ENCODE measurements around the gene ADGRG3.

DNA sequence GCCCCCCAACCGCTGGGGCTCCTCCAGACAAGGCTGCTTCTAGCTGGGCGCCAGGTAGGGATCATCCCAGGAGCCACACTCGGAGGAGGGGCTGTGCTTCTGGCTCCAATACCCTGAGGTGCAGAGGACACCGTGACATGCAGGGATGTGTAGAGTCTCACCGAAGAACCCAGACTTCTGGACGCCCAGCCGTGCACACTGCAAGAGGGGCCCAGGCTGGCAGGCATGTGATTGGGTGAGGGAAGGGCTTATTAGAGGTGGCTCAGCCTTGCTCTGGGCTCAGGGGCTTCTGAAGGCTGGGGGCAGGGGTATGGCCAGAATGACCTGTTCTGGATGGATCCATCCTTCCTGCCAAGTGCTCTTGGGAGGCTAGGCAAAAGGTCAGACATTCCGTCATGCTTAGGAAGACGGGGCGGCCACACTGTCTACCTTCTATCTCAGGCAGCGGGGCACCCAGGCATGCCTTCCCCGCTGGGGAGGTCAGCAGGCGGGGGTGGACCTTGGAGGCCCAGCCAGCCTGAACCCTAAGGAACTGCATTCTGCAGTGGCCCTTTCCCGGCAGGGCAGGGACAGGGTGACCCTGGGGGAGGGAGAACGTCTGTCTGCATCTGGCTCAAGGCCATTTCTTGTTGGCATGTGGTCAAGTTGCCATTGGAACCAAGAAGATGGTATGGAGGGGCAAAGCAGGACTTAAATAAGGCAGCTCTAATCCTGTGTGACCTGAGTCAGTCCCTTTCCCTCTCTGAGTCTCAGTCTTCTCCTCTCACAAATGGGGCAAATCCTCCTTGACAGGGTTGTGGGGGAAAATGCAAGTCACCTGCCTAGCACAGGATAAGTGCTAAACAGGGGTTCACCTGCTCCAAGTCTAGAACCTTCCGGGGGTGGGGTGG is 45.5 kb upstream of the ADGRG3 start:
- TF ChIP-seq, protein P1, sequence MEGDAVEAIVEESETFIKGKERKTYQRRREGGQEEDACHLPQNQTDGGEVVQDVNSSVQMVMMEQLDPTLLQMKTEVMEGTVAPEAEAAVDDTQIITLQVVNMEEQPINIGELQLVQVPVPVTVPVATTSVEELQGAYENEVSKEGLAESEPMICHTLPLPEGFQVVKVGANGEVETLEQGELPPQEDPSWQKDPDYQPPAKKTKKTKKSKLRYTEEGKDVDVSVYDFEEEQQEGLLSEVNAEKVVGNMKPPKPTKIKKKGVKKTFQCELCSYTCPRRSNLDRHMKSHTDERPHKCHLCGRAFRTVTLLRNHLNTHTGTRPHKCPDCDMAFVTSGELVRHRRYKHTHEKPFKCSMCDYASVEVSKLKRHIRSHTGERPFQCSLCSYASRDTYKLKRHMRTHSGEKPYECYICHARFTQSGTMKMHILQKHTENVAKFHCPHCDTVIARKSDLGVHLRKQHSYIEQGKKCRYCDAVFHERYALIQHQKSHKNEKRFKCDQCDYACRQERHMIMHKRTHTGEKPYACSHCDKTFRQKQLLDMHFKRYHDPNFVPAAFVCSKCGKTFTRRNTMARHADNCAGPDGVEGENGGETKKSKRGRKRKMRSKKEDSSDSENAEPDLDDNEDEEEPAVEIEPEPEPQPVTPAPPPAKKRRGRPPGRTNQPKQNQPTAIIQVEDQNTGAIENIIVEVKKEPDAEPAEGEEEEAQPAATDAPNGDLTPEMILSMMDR (IDR thresholded peaks at IDR 0.05; ENCODE audit: low read depth, low read length, poor library complexity, severe bottlenecking), result no peak
- no peak for TF ChIP-seq EZH2phosphoT487 (IDR thresholded peaks at IDR 0.05; ENCODE audit: borderline replicate concordance, low read length)

Data from DOHH2 (cell line).